Heart left ventricle (tissue), 16 donors: ENCODE results near the gene VDAC2. TPM values are rescaled to one million over a fixed set of nuclear protein-coding genes. Genes with fewer than 3 reads are reported as not detected.

ENCODE experiments used
- ATAC-seq, 4 donors: fragments of 200-7000 bp; cut with Tn5 transposase; one replicate each; pipeline ENCODE4 v1.9.1; 2020 to 2022; ENCODE audit warnings: moderate library complexity in 4 of 4, mild to moderate bottlenecking in 3 of 4, moderate number of reproducible peaks in 1 of 4
- DNase-seq, 5 donors: peaks; one replicate each; pipeline ENCODE4 v3.0.0-alpha.2; 2020
- H3K27ac ChIP-seq, 12 donors: fragments of 200-600 bp; sonication (generic) in 4 of 12; one replicate each; pipeline versions ENCODE4 v1.5.0 to v1.8.0; 2016 to 2022; ENCODE audit warnings: mild to moderate bottlenecking in 2 of 12
- H3K27me3 ChIP-seq, 9 donors: fragments of 200-600 bp; sonication (generic) in 2 of 9; one replicate each; pipeline versions ENCODE4 v1.5.1 to v1.8.0; 2016 to 2022; ENCODE audit warnings: mild to moderate bottlenecking in 3 of 9
- H3K36me3 ChIP-seq, 9 donors: fragments of 200-600 bp; sonication (generic) in 2 of 9; one replicate each; pipeline versions ENCODE4 v1.5.0 to v1.8.0; 2018 to 2022; ENCODE audit warnings: mild to moderate bottlenecking in 2 of 9
- H3K4me1 ChIP-seq, 12 donors: fragments of 200-600 bp; sonication (generic) in 4 of 12; one replicate each; pipeline versions ENCODE4 v1.5.0 to v1.8.0; 2016 to 2022; ENCODE audit warnings: mild to moderate bottlenecking in 3 of 12
- H3K4me3 ChIP-seq, 12 donors: fragments of 200-600 bp; sonication (generic) in 4 of 12; one replicate each; pipeline versions ENCODE4 v1.5.0 to v1.8.0; 2017 to 2022; ENCODE audit warnings: mild to moderate bottlenecking in 9 of 12, moderate library complexity in 4 of 12
- H3K9me3 ChIP-seq, 12 donors: fragments of 200-600 bp; sonication (generic) in 4 of 12; one replicate each; pipeline versions ENCODE4 v1.5.0 to v1.8.0; 2016 to 2022; ENCODE audit warnings: mild to moderate bottlenecking in 1 of 12
- POLR2A ChIP-seq, 2 donors: fragments of 450-650 bp; IDR thresholded peaks; one replicate each; pipeline ENCODE4 v1.6.1; 2017; ENCODE audit warnings: antibody characterized with exemption in 2 of 2, mild to moderate bottlenecking in 2 of 2, moderate library complexity in 2 of 2
- WGBS, 4 donors: extraction: QIAGEN DNeasy Blood & Tissue Kit in 2 of 4; methylation state at CpG; one replicate each; pipeline versions ENCODE4 v1.1.5 to v1.1.7; 2013 to 2018; 5-methylcytosine and 5-hydroxymethylcytosine counted together
- intact Hi-C, 10 donors: fragments of 100-400 bp; cut with DNase I; formaldehyde crosslinking; loops; one replicate each; pipeline versions ENCODE4 v1.11.1 to v1.14.2; 2022
- long read RNA-seq, 3 donors: library from polyadenylated mRNA; unstranded; transcript quantifications; one replicate each; pipeline ENCODE4 v2.0.0, GENCODE V29; 2020 to 2021
- polyA plus RNA-seq, 2 donors: library from polyadenylated mRNA; stranded (reverse); fragments of 200-250 nt; gene quantifications; one replicate each; pipeline ENCODE4 v1.2.3, GENCODE V29; 2013
- total RNA-seq, 9 donors: library from RNA; depleted of rRNA in 2 of 9; stranded (reverse); fragments of >200 nt in 2 of 9; fragmentation: NEBNext Ultra II Directional in 3 of 9; extraction: Animal tissue kit (Norgen Biotek cat#: 25700) in 3 of 9; gene quantifications; one replicate each; pipeline versions ENCODE4 v1.1.0 to v1.2.4, GENCODE V29; 2016 to 2023
- TF ChIP-seq, protein P1 (sequence below), 12 donors: fragments of 200-600 bp; sonication (generic) in 4 of 12; IDR thresholded peaks; one replicate each; pipeline versions ENCODE4 v1.5.0 to v1.8.0; 2018 to 2022; ENCODE audit warnings: antibody characterized with exemption in 12 of 12, mild to moderate bottlenecking in 5 of 12
- donor health status: ischemic (EF 13 %, LVEDD 7.1; RV severe dilation, severe dysfunction).
- donor health status: healthy with polysubstance abuse.
- donor health status: DM: no; HTN: yes; CAD: no.
- donor health status: DM: no; HTN: no; CAD: no.
- donor health status: ischemic (EF 25% LVEDD 6.9; RV normal size, moderate dysfunction).
- donor health status: ischemic (EF 25% LVEDD 5.7; RV mildly dilated, moderate dysfunction).
- donor health status: healthy.
- donor health status: DM: yes; HTN: yes; CAD: no.
- donor health status: ischemic (EF 35%, LVEDD 5.7; RV mildly dilated, moderate dysfunction).
- donor health status: nonischemic (EF 11% LVEDD 7.7; RV severe dilation, severe dysfunction).
- donor health status: DM: yes; HTN: yes; CAD: no.
- donor health status: PGD.
- donor health status: ischemic (EF 29% LVEDD 5.4; RV normal size, mild dysfunction).
- donor health status: nonischemic (EF 23%, LVEDD 6.1; RV moderate dilation, normal function).

The VDAC2 gene, protein sequence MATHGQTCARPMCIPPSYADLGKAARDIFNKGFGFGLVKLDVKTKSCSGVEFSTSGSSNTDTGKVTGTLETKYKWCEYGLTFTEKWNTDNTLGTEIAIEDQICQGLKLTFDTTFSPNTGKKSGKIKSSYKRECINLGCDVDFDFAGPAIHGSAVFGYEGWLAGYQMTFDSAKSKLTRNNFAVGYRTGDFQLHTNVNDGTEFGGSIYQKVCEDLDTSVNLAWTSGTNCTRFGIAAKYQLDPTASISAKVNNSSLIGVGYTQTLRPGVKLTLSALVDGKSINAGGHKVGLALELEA
- total RNA-seq = 100 to 1,000 TPM; 334 to 554 (median 472) TPM
- 100 to 1,000 TPM; 375 to 515 TPM for polyA plus RNA-seq
- long read RNA-seq, donor 1, transcript VDAC2-203 (10 exons, 1,557 nt) = major isoform, 625 of 670 reads
- long read RNA-seq, donor 1, partial matches to known transcripts = 23 of 670 reads
- long read RNA-seq, donor 1, other reads (novel, unspliced or antisense) = 22 of 670 reads
- long read RNA-seq, donor 2, transcript VDAC2-203 (10 exons, 1,557 nt) = major isoform, 2,959 of 3,116 reads
- long read RNA-seq, donor 2, partial matches to known transcripts = 52 of 3,116 reads
- long read RNA-seq, donor 2, other reads (novel, unspliced or antisense) = 102 of 3,116 reads
- long read RNA-seq, donor 3, transcript VDAC2-203 (10 exons, 1,557 nt) = major isoform, 477 of 529 reads
- long read RNA-seq, donor 3, partial matches to known transcripts = 20 of 529 reads
- long read RNA-seq, donor 3, other reads (novel, unspliced or antisense) = 32 of 529 reads

GRCh38 chr10:75210282-75211006 lies at the start of gene VDAC2:
VDAC2 (plus strand) TSS chr10:75210796; CDS start chr10:75211159, 363 bp downstream.
- Histone ChIP-seq H3K27ac (peak within 1 kb of the TSS; percentile 98 to 100 (median 100)), H3K4me3 (peak within 1 kb of the TSS; percentile 78 to 100 (median 91)), H3K36me3 (peaks cover 0 to 37% (median 34%) of the 10 kb centered on the region in 9 donors), H3K4me1 (peaks cover 2 to 52% (median 36%) of the 10 kb centered on the region in 12 donors), H3K27me3 (no peaks in the 10 kb centered on the region), H3K9me3 (no peaks in the 10 kb centered on the region)
- intact Hi-C loops = loop anchor here in 4 of 10 donors (1.0 to 10.0 kb wide), 5 partner anchors 16 to 98 kb away; partner anchors contain the start of gene SAMD8 (in 3 of the 4)
- WGBS, 4 donors = 0% methylated on average over 9 to 80 of the region's 80 CpGs
- ATAC-seq = peak; percentile 94 to 98 (median 97)
- peak; percentile 92 to 97 (median 94) for DNase-seq
- TF ChIP-seq, protein P1, sequence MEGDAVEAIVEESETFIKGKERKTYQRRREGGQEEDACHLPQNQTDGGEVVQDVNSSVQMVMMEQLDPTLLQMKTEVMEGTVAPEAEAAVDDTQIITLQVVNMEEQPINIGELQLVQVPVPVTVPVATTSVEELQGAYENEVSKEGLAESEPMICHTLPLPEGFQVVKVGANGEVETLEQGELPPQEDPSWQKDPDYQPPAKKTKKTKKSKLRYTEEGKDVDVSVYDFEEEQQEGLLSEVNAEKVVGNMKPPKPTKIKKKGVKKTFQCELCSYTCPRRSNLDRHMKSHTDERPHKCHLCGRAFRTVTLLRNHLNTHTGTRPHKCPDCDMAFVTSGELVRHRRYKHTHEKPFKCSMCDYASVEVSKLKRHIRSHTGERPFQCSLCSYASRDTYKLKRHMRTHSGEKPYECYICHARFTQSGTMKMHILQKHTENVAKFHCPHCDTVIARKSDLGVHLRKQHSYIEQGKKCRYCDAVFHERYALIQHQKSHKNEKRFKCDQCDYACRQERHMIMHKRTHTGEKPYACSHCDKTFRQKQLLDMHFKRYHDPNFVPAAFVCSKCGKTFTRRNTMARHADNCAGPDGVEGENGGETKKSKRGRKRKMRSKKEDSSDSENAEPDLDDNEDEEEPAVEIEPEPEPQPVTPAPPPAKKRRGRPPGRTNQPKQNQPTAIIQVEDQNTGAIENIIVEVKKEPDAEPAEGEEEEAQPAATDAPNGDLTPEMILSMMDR (IDR thresholded peaks at IDR 0.05) = peak in 1 of 12 donors; percentile 23
- TF ChIP-seq POLR2A (IDR thresholded peaks at IDR 0.05) = peak; percentile 51 to 83

- intact Hi-C loops = no loop called here
- DNase-seq (no peak), ATAC-seq (no peak)
- TF ChIP-seq, protein P1 (IDR thresholded peaks at IDR 0.05) = no peak
- no peak for TF ChIP-seq POLR2A (IDR thresholded peaks at IDR 0.05)
- Histone ChIP-seq H3K9me3 (no peaks in the 10 kb centered on the region), H3K36me3 (peaks cover 0 to 45% (median 29%) of the 10 kb centered on the region in 9 donors), H3K27me3 (no peaks in the 10 kb centered on the region), H3K4me1 (peaks cover 0 to 39% (median 15%) of the 10 kb centered on the region in 12 donors), H3K4me3 (no peak overlapping the region), H3K27ac (peak overlapping the region in 2 of 12 donors; percentile 3 to 29)
- 72 to 86% (median 77%) methylated on average over 2 of the region's 2 CpGs for WGBS, 4 donors
Measured at GRCh38 chr10:75165684-75166622, 44.6 kb upstream of the VDAC2 start.

DNA sequence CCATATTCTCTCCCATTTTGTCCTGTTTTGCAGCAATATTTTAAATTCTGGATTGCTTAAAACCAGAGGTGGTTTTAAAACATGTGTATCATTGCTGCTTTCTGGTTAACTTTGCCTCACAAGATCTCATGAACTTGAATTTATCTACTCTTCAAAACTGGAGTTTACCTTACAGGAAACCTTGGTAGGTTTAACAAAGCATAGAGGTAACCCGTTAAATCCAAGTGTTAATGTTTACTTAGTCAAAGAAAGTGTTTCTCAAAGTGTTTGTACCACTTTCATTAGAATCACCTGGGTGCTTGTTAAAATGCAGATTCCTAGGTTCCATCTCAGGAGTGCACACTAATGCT lies 44.0 kb upstream of the VDAC2 start:
- Histone ChIP-seq H3K36me3 (peaks cover 0 to 49% (median 34%) of the 10 kb centered on the region in 9 donors), H3K27ac (peak overlapping the region in 1 of 12 donors; percentile 29), H3K9me3 (no peaks in the 10 kb centered on the region), H3K27me3 (no peaks in the 10 kb centered on the region), H3K4me1 (peaks cover 0 to 38% (median 15%) of the 10 kb centered on the region in 12 donors), H3K4me3 (no peak overlapping the region)
- no peak for TF ChIP-seq POLR2A (IDR thresholded peaks at IDR 0.05)
- TF ChIP-seq, protein P1 (IDR thresholded peaks at IDR 0.05) = no peak
- DNase-seq (no peak), ATAC-seq (no peak)
- WGBS, 4 donors = 81 to 94% (median 91%) methylated on average over 1 of the region's 1 CpG
- intact Hi-C loops = no loop called here
